Measurements from ENCODE around the gene PLEKHG3. TPM values are rescaled to one million over a fixed set of nuclear protein-coding genes. Genes with fewer than 3 reads are reported as not detected.

The PLEKHG3 gene
- total and polyA plus RNA-seq, 10 of the 15 experiments (the other 5 are each of a cell fraction or from before 2014, with no cell fraction given): 0.03 to 0.73 (median 0.07) TPM; not detected in 5

- Histone ChIP-seq H3K27ac (ENCODE audit: control insufficient read depth, insufficient read depth) (no peak overlapping the region), H3K4me3 (no peak overlapping the region), H3K27me3 (replicated peaks in 1 of 2; ENCODE audit: control insufficient read depth in 2 of 2, insufficient read depth in 2 of 2, low read length in 1 of 2) (peaks cover 7 to 20% of the 10 kb centered on the region in 2 experiments; a peak in 3 of 4 replicates), H3K4me1 (ENCODE audit: control insufficient read depth, insufficient read depth, low read length) (no peaks in the 10 kb centered on the region), H3K4me2 (ENCODE audit: control insufficient read depth, insufficient read depth) (no peak overlapping the region), H3K79me2 (ENCODE audit: control insufficient read depth, insufficient read depth, low read length) (no peaks in the 10 kb centered on the region), H2AFZ (ENCODE audit: control insufficient read depth, low read depth, low read length) (no peak overlapping the region), H4K20me1 (ENCODE audit: control insufficient read depth, insufficient read depth) (no peaks in the 10 kb centered on the region), H3K9ac (ENCODE audit: control insufficient read depth, insufficient read depth, low read length) (no peak overlapping the region), H3K36me3 (ENCODE audit: control insufficient read depth in 2 of 2, insufficient read depth in 2 of 2, low read length in 1 of 2) (no peaks in the 10 kb centered on the region), H3K9me3 (replicated peaks; ENCODE audit: control insufficient read depth, insufficient read depth, low read length) (no peaks in the 10 kb centered on the region)
- ATAC-seq (no peak), DNase-seq (ENCODE audit: low read depth, low spot score) (no peak), FAIRE-seq (no peak)
- TF ChIP-seq PAX5 (IDR thresholded peaks at IDR 0.05; ENCODE audit: borderline replicate concordance, low read depth, low read length) (no peak), MXI1 (IDR thresholded peaks at IDR 0.05; ENCODE audit: low read depth, low read length) (no peak), NRF1 (conservative IDR thresholded peaks at IDR 0.05; ENCODE audit: low read depth, low read length) (no peak), CEBPZ (IDR thresholded peaks at IDR 0.05; ENCODE audit: low read depth, low read length) (no peak), RELB (IDR thresholded peaks at IDR 0.05; ENCODE audit: low read depth) (no peak), ATF7 (IDR thresholded peaks at IDR 0.05; ENCODE audit: low read depth) (no peak), BRCA1 (IDR thresholded peaks at IDR 0.05; ENCODE audit: low read depth, low read length) (no peak), TCF7 (IDR thresholded peaks at IDR 0.05; ENCODE audit: borderline replicate concordance) (no peak), MYB (IDR thresholded peaks at IDR 0.05; ENCODE audit: borderline replicate concordance, low read depth, low read length) (no peak), TCF12 (IDR thresholded peaks at IDR 0.05; ENCODE audit: low read depth, low read length) (no peak)
- 51% methylated on average over 2 of the region's 2 CpGs for WGBS (ENCODE audit: insufficient coverage, insufficient replicate concordance, low lambda C conversion rate, missing lambda C conversion rate)
- intact Hi-C loops (cut with micrococcal nuclease; ENCODE audit: unreplicated experiment): no loop called here
- POLR2A ChIA-PET: no interaction called here
- in situ Hi-C loops (cut with MboI): no loop called here
- BruUV-seq (replicated peaks): no TSS peak
- RAD21 ChIA-PET (ENCODE audit: unreplicated experiment): interaction anchor here (2.0 kb wide), 1 partner anchor 26 kb away, joined by 6 read pairs; no protein-coding TSS in a partner anchor
- CTCF ChIA-PET: interaction anchor here (1.2 to 1.5 kb wide), 2 partner anchors 8 to 21 kb away, joined by 3 to 4 read pairs; no protein-coding TSS in a partner anchor
- SMC1A ChIA-PET (ENCODE audit: uncharacterized antibody, unreplicated experiment): no interaction called here
Measured at GRCh38 chr14:64700290-64700689, 3.9 kb upstream of the PLEKHG3 start.
